ENCODE measurements around the gene SNRK. TPM values are rescaled to one million over a fixed set of nuclear protein-coding genes. Genes with fewer than 3 reads are reported as not detected.

The SNRK gene
- polyA plus RNA-seq, 3 donors: 12.8 to 19.7 (median 16.1) TPM

DNA sequence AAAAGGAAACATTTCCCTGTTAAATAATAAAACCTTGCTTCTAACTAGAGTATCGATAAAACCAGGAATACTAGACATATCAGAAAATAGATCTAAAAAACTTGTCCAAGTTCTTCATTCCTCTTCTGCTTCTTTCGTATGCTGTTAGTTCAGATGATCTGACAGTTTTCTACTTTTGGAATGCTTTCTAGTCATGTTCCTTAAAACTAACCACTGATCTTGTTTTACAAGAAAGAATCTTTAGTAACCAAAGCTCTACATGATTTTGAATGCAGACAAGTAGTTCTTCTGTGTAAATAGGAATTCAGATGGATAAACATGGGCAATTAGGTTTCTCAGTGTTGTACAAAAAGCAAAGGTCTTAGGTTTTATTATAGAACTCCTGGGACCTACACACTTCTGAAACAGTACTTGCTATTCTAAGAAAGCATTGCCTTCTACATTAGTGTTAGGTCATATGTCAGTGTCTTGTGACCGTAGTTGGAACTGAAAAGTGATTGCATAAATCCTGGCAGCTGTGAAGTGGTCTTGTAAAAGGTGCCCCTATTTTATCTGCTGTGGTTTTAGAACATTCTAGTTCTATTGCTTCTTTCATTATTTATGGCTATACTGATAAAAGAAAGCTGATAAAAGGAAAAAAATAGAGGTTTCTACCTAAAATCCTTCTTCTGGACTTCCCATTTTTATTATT is 40.7 kb downstream of the SNRK start:
- H3K4me2 ChIP-seq (replicated peaks; ENCODE audit: extremely low read depth, low read length, poor library complexity, severe bottlenecking): peak overlapping the region; percentile 9
- Mint-ChIP-seq H3K27me3 (ENCODE audit: low read depth in 3 of 3) (no peaks in the 10 kb centered on the region), H3K4me3 (peak overlapping the region in 1 of 2 donors; percentile 11), H3K36me3 (peaks cover 13 to 24% of the 10 kb centered on the region in 2 donors), H3K4me1 (peaks cover 57% of the 10 kb centered on the region), H3K27ac (peak overlapping the region; percentile 51 to 92 (median 83)), H3K9me3 (peaks cover 0 to 4% (median 0%) of the 10 kb centered on the region in 7 donors)
- peak in 2 of 3 donors; percentile 15 to 38 for DNase-seq
- no CpG with 5 or more reads among the region's 3 CpGs for WGBS (ENCODE audit: insufficient coverage)
- peaks cover 100% of the 10 kb centered on the region for H3K79me2 ChIP-seq (ENCODE audit: insufficient read depth, low read length)
- intact Hi-C loops (cut with micrococcal nuclease): loop anchor here in 1 of 2 donors (10.0 kb wide), 1 partner anchor 48 kb away; no protein-coding TSS in a partner anchor
- H2AFZ ChIP-seq (ENCODE audit: insufficient read depth, low read depth, low read length, poor library complexity, severe bottlenecking): no peak overlapping the region
- H4K20me1 ChIP-seq (ENCODE audit: insufficient read depth, low read length): peaks cover 100% of the 10 kb centered on the region
- H3K36me3 ChIP-seq (replicated peaks in 1 of 2; ENCODE audit: control insufficient read depth in 1 of 2, insufficient read depth in 2 of 2, low read length in 2 of 2): peaks cover 0 to 9% of the 10 kb centered on the region in 2 donors
- H3K9ac ChIP-seq (ENCODE audit: insufficient read depth, low read length, poor library complexity, severe bottlenecking): peak overlapping the region; percentile 18
- peaks cover 27 to 52% of the 10 kb centered on the region in 2 donors for H3K4me1 ChIP-seq (ENCODE audit: control insufficient read depth in 1 of 2, insufficient read depth in 2 of 2, low read length in 2 of 2)
- no peak overlapping the region for H3K4me3 ChIP-seq (replicated peaks in 1 of 3; ENCODE audit: low read depth in 2 of 3, low read length in 3 of 3)
- peak overlapping the region in 1 of 2 donors; percentile 69 for H3K27ac ChIP-seq (ENCODE audit: low read depth in 1 of 2, low read length in 2 of 2)
- TF ChIP-seq, protein P1, sequence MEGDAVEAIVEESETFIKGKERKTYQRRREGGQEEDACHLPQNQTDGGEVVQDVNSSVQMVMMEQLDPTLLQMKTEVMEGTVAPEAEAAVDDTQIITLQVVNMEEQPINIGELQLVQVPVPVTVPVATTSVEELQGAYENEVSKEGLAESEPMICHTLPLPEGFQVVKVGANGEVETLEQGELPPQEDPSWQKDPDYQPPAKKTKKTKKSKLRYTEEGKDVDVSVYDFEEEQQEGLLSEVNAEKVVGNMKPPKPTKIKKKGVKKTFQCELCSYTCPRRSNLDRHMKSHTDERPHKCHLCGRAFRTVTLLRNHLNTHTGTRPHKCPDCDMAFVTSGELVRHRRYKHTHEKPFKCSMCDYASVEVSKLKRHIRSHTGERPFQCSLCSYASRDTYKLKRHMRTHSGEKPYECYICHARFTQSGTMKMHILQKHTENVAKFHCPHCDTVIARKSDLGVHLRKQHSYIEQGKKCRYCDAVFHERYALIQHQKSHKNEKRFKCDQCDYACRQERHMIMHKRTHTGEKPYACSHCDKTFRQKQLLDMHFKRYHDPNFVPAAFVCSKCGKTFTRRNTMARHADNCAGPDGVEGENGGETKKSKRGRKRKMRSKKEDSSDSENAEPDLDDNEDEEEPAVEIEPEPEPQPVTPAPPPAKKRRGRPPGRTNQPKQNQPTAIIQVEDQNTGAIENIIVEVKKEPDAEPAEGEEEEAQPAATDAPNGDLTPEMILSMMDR (IDR thresholded peaks at IDR 0.05): no peak
- no peaks in the 10 kb centered on the region for H3K9me3 ChIP-seq (replicated peaks in 1 of 2; ENCODE audit: control insufficient read depth in 1 of 2, insufficient read depth in 1 of 2, low read length in 2 of 2)
- no peaks in the 10 kb centered on the region for H3K27me3 ChIP-seq (ENCODE audit: control insufficient read depth in 2 of 2, insufficient read depth in 2 of 2, low read length in 2 of 2)

GRCh38 chr3:43327582-43327979 is 41.2 kb downstream of the SNRK start:
- intact Hi-C loops (cut with micrococcal nuclease): loop anchor here in 1 of 2 donors (10.0 kb wide), 1 partner anchor 47 kb away; no protein-coding TSS in a partner anchor
- TF ChIP-seq, protein P1 (IDR thresholded peaks at IDR 0.05): no peak
- peaks cover 0 to 2% (median 0%) of the 10 kb centered on the region in 7 donors for H3K9me3 Mint-ChIP-seq
- peaks cover 4 to 14% of the 10 kb centered on the region in 2 donors for H3K36me3 ChIP-seq (replicated peaks in 1 of 2; ENCODE audit: control insufficient read depth in 1 of 2, insufficient read depth in 2 of 2, low read length in 2 of 2)
- peak overlapping the region in 1 of 2 donors; percentile 11 for H3K4me3 Mint-ChIP-seq
- H3K27me3 Mint-ChIP-seq (ENCODE audit: low read depth in 3 of 3): no peaks in the 10 kb centered on the region
- H3K4me3 ChIP-seq (replicated peaks in 1 of 3; ENCODE audit: low read depth in 2 of 3, low read length in 3 of 3): no peak overlapping the region
- no peaks in the 10 kb centered on the region for H3K9me3 ChIP-seq (replicated peaks in 1 of 2; ENCODE audit: control insufficient read depth in 1 of 2, insufficient read depth in 1 of 2, low read length in 2 of 2)
- peak overlapping the region; percentile 9 for H3K4me2 ChIP-seq (replicated peaks; ENCODE audit: extremely low read depth, low read length, poor library complexity, severe bottlenecking)
- no peak overlapping the region for H2AFZ ChIP-seq (ENCODE audit: insufficient read depth, low read depth, low read length, poor library complexity, severe bottlenecking)
- peaks cover 27 to 52% of the 10 kb centered on the region in 2 donors for H3K4me1 ChIP-seq (ENCODE audit: control insufficient read depth in 1 of 2, insufficient read depth in 2 of 2, low read length in 2 of 2)
- peak overlapping the region in 1 of 2 donors; percentile 69 for H3K27ac ChIP-seq (ENCODE audit: low read depth in 1 of 2, low read length in 2 of 2)
- H3K27me3 ChIP-seq (ENCODE audit: control insufficient read depth in 2 of 2, insufficient read depth in 2 of 2, low read length in 2 of 2): no peaks in the 10 kb centered on the region
- H3K79me2 ChIP-seq (ENCODE audit: insufficient read depth, low read length): peaks cover 100% of the 10 kb centered on the region
- H3K36me3 Mint-ChIP-seq: peaks cover 18 to 29% of the 10 kb centered on the region in 2 donors
- H4K20me1 ChIP-seq (ENCODE audit: insufficient read depth, low read length): peaks cover 100% of the 10 kb centered on the region
- no peak overlapping the region for H3K9ac ChIP-seq (ENCODE audit: insufficient read depth, low read length, poor library complexity, severe bottlenecking)
- no peak for DNase-seq
- peak overlapping the region; percentile 51 to 90 (median 78) for H3K27ac Mint-ChIP-seq
- H3K4me1 Mint-ChIP-seq: peaks cover 57% of the 10 kb centered on the region

Measured in CD14-positive monocyte (primary cell).